HepG2 (cell line): ENCODE measurements around the gene GNG12. TPM values are rescaled to one million over a fixed set of nuclear protein-coding genes. Genes with fewer than 3 reads are reported as not detected.

Experiments
- FOXK1 ChIP-seq: sonication (generic); formaldehyde crosslinking; IDR thresholded peaks from 2 replicates; pipeline ENCODE4 v1.4.0; 2020; ENCODE audit warnings: low read depth, missing genetic modification reagents, borderline replicate concordance
- KAT8 ChIP-seq: IDR thresholded peaks from 2 replicates; pipeline ENCODE4 v1.6.1; 2016; ENCODE audit warnings: missing genetic modification reagents, missing compliant biosample characterization
- KMT2A ChIP-seq: sonication (generic); formaldehyde crosslinking; IDR thresholded peaks from 2 replicates; pipeline ENCODE4 v1.4.0; 2020; ENCODE audit warnings: missing genetic modification reagents
- MED1 ChIP-seq: sonication (generic); formaldehyde crosslinking; IDR thresholded peaks from 2 replicates; pipeline ENCODE4 v1.4.0; 2020; ENCODE audit warnings: missing genetic modification reagents
- MTA1 ChIP-seq: sonication (generic); formaldehyde crosslinking; IDR thresholded peaks from 2 replicates; pipeline ENCODE4 v1.4.0; 2020; ENCODE audit warnings: missing genetic modification reagents, mild to moderate bottlenecking, borderline replicate concordance
- PCBP1 ChIP-seq: fragments of 200-400 bp; formaldehyde crosslinking; IDR thresholded peaks from 2 replicates; pipeline ENCODE4 v1.6.1; 2017; ENCODE audit warnings: mild to moderate bottlenecking, low read depth, low read length, borderline replicate concordance
- SALL1 ChIP-seq: sonication (generic); formaldehyde crosslinking; IDR thresholded peaks from 2 replicates; pipeline ENCODE4 v1.8.0; 2022; ENCODE audit warnings: mild to moderate bottlenecking, missing genetic modification reagents
- TAF1 ChIP-seq: sonication (generic); formaldehyde crosslinking; IDR thresholded peaks from 2 replicates; pipeline ENCODE4 v1.4.0; 2020; ENCODE audit warnings: missing genetic modification reagents
- TFE3 ChIP-seq: IDR thresholded peaks from 2 replicates; pipeline ENCODE4 v1.6.1; 2016
- XRCC5 ChIP-seq: fragments of 200-400 bp; formaldehyde crosslinking; optimal IDR thresholded peaks from 2 replicates; pipeline ENCODE3; 2017; ENCODE audit warnings: mild to moderate bottlenecking, low read length
- ZBTB38 ChIP-seq: sonication (generic); formaldehyde crosslinking; IDR thresholded peaks from 2 replicates; pipeline ENCODE4 v1.5.1; 2020; ENCODE audit warnings: mild to moderate bottlenecking, missing genetic modification reagents
- ZNF292 ChIP-seq: sonication (generic); formaldehyde crosslinking; IDR thresholded peaks from 2 replicates; pipeline ENCODE4 v1.8.1; 2022; ENCODE audit warnings: mild to moderate bottlenecking, low read depth, missing genetic modification reagents, borderline replicate concordance
- ZNF446 ChIP-seq: sonication (generic); formaldehyde crosslinking; IDR thresholded peaks from 2 replicates; pipeline ENCODE4 v1.5.0; 2020; ENCODE audit warnings: mild to moderate bottlenecking, missing genetic modification reagents
- ZSCAN21 ChIP-seq: sonication (generic); formaldehyde crosslinking; IDR thresholded peaks from 2 replicates; pipeline ENCODE4 v1.8.0; 2022; ENCODE audit warnings: mild to moderate bottlenecking, missing genetic modification reagents, moderate library complexity, borderline replicate concordance
- polyA plus RNA-seq, 8 experiments: library from polyadenylated mRNA; depleted of rRNA in 3 of 8; stranded (reverse) in 7 of 8; unstranded in 1 of 8; fragments of >200 nt; fragmentation: Illumina TruSeq in 4 of 8; extraction: Trizol in 4 of 8; gene quantifications; 2 replicates each; pipeline versions ENCODE4 v1.2.1 to v1.2.3, GENCODE V29; 2011 to 2016; ENCODE audit warnings: low read depth in 4 of 8, missing spikeins in 1 of 8, mixed read lengths in 1 of 8; ENCODE audit not compliant: insufficient read depth in 1 of 8
- total RNA-seq, 5 experiments: library from RNA; depleted of rRNA; stranded (reverse); fragments of >200 nt; fragmentation: Illumina TruSeq; extraction: Trizol; gene quantifications; 2 replicates each; pipeline ENCODE4 v1.2.3, GENCODE V29; 2016; ENCODE audit warnings: low read depth in 1 of 5
- TF ChIP-seq, protein P1 (sequence below): sonication (generic); formaldehyde crosslinking; IDR thresholded peaks from 2 replicates; pipeline ENCODE4 v1.8.0; 2022; ENCODE audit warnings: mild to moderate bottlenecking, missing genetic modification reagents; ENCODE audit not compliant: insufficient replicate concordance
- TF ChIP-seq, protein P2 (sequence below): sonication (generic); formaldehyde crosslinking; IDR thresholded peaks from 2 replicates; pipeline ENCODE4 v1.8.0; 2022; ENCODE audit warnings: mild to moderate bottlenecking, missing genetic modification reagents, moderate library complexity
- TF ChIP-seq, protein P3 (sequence below): sonication (generic); formaldehyde crosslinking; IDR thresholded peaks from 2 replicates; pipeline ENCODE4 v1.9.0; 2022; ENCODE audit warnings: low read depth, missing genetic modification reagents
- TF ChIP-seq, protein P4 (sequence below): IDR thresholded peaks from 2 replicates; pipeline ENCODE4 v1.4.0; 2020; ENCODE audit warnings: mild to moderate bottlenecking, missing genetic modification reagents

Gene GNG12
- total and polyA plus RNA-seq, 2 of the 13 experiments (the other 11 are each of a cell fraction or from before 2014, with no cell fraction given) = 0.11 TPM

DNA sequence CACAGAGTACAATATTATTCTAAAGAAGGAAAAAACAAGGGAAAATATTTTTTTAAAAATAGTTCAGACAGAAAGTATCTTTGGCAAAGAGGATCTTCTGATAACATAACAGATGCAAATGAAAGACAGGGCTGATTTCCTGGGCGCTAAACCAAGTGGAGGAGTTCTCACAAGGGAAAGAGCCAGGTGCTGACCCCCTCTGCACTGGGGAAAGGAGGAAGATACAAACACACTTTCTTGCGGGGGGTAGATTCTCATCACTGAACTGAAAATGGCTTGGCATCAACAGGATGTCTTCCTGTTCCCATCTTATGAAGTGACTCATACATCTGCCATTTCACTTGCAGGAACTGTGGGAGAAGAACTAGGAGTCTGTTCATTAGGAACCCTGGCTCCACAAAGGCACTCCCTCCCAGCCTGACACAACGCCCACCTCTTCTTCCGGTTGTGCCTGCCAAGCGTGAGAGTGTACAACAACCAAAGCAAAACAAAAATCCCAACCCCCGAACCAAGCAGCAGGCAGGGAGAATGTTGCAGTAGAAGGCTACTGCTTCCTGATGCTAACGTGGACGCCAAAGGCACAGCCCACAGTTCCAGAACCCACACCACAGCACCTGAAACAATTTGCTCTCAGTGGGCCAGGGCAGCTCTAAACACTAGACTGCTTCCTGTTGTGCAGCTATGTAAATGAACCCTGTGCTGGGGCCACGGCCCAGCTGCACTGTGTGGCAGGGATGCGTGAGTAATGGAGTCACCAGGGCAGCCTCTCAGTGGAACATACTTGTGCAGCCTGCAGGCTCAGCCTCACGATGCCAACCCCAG, 97.2 kb downstream of the GNG12 start (continued):
- TF ChIP-seq ZSCAN21 (CRISPR knock-in tag) (peak; percentile 52; the same call in 1 of the 2 replicates), ZNF446 (no peak), XRCC5 (peak; percentile 18), FOXK1 (CRISPR knock-in tag) (no peak), SALL1 (peak; percentile 60), KMT2A (CRISPR knock-in tag) (0 out of 2 replicates have a peak, but pooled peaks have one; percentile 19), PCBP1 (no peak), TFE3 (CRISPR knock-in tag) (no peak), TAF1 (CRISPR knock-in tag) (peak; percentile 46), ZNF292 (peak; percentile 78; the same call in 1 of the 2 replicates), ZBTB38 (CRISPR knock-in tag) (peak; percentile 76; the same call in 1 of the 2 replicates), MTA1 (no peak; the same call in 1 of the 2 replicates), KAT8 (CRISPR knock-in tag) (peak; percentile 52; the same call in 1 of the 2 replicates), MED1 (CRISPR knock-in tag) (peak; percentile 52)
- TF ChIP-seq, protein P1, sequence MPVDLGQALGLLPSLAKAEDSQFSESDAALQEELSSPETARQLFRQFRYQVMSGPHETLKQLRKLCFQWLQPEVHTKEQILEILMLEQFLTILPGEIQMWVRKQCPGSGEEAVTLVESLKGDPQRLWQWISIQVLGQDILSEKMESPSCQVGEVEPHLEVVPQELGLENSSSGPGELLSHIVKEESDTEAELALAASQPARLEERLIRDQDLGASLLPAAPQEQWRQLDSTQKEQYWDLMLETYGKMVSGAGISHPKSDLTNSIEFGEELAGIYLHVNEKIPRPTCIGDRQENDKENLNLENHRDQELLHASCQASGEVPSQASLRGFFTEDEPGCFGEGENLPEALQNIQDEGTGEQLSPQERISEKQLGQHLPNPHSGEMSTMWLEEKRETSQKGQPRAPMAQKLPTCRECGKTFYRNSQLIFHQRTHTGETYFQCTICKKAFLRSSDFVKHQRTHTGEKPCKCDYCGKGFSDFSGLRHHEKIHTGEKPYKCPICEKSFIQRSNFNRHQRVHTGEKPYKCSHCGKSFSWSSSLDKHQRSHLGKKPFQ (CRISPR knock-in tag) = no peak
- TF ChIP-seq, protein P2, sequence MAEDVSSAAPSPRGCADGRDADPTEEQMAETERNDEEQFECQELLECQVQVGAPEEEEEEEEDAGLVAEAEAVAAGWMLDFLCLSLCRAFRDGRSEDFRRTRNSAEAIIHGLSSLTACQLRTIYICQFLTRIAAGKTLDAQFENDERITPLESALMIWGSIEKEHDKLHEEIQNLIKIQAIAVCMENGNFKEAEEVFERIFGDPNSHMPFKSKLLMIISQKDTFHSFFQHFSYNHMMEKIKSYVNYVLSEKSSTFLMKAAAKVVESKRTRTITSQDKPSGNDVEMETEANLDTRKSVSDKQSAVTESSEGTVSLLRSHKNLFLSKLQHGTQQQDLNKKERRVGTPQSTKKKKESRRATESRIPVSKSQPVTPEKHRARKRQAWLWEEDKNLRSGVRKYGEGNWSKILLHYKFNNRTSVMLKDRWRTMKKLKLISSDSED (CRISPR knock-in tag) = no peak
- TF ChIP-seq, protein P3, sequence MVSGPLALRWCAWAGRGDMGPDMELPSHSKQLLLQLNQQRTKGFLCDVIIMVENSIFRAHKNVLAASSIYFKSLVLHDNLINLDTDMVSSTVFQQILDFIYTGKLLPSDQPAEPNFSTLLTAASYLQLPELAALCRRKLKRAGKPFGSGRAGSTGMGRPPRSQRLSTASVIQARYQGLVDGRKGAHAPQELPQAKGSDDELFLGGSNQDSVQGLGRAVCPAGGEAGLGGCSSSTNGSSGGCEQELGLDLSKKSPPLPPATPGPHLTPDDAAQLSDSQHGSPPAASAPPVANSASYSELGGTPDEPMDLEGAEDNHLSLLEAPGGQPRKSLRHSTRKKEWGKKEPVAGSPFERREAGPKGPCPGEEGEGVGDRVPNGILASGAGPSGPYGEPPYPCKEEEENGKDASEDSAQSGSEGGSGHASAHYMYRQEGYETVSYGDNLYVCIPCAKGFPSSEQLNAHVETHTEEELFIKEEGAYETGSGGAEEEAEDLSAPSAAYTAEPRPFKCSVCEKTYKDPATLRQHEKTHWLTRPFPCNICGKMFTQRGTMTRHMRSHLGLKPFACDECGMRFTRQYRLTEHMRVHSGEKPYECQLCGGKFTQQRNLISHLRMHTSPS (CRISPR knock-in tag) = peak; percentile 50; the same call in 1 of the 2 replicates
- TF ChIP-seq, protein P4, sequence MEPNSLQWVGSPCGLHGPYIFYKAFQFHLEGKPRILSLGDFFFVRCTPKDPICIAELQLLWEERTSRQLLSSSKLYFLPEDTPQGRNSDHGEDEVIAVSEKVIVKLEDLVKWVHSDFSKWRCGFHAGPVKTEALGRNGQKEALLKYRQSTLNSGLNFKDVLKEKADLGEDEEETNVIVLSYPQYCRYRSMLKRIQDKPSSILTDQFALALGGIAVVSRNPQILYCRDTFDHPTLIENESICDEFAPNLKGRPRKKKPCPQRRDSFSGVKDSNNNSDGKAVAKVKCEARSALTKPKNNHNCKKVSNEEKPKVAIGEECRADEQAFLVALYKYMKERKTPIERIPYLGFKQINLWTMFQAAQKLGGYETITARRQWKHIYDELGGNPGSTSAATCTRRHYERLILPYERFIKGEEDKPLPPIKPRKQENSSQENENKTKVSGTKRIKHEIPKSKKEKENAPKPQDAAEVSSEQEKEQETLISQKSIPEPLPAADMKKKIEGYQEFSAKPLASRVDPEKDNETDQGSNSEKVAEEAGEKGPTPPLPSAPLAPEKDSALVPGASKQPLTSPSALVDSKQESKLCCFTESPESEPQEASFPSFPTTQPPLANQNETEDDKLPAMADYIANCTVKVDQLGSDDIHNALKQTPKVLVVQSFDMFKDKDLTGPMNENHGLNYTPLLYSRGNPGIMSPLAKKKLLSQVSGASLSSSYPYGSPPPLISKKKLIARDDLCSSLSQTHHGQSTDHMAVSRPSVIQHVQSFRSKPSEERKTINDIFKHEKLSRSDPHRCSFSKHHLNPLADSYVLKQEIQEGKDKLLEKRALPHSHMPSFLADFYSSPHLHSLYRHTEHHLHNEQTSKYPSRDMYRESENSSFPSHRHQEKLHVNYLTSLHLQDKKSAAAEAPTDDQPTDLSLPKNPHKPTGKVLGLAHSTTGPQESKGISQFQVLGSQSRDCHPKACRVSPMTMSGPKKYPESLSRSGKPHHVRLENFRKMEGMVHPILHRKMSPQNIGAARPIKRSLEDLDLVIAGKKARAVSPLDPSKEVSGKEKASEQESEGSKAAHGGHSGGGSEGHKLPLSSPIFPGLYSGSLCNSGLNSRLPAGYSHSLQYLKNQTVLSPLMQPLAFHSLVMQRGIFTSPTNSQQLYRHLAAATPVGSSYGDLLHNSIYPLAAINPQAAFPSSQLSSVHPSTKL (CRISPR knock-in tag) = peak; percentile 37; the same call in 1 of the 2 replicates
